Left forelimb (tissue), 1 donor: ENCODE results near the gene LMLN.
"Not testable (repeated sequence)": the region's sequence is repeated elsewhere in the genome, so short reads cannot be mapped to it uniquely, and the experiment has no call there.

Experiments
- DNase-seq: peaks from one replicate; pipeline ENCODE4 v3.0.0-alpha.2; 2018; ENCODE audit warnings: low spot score

LMLN gene

DNA sequence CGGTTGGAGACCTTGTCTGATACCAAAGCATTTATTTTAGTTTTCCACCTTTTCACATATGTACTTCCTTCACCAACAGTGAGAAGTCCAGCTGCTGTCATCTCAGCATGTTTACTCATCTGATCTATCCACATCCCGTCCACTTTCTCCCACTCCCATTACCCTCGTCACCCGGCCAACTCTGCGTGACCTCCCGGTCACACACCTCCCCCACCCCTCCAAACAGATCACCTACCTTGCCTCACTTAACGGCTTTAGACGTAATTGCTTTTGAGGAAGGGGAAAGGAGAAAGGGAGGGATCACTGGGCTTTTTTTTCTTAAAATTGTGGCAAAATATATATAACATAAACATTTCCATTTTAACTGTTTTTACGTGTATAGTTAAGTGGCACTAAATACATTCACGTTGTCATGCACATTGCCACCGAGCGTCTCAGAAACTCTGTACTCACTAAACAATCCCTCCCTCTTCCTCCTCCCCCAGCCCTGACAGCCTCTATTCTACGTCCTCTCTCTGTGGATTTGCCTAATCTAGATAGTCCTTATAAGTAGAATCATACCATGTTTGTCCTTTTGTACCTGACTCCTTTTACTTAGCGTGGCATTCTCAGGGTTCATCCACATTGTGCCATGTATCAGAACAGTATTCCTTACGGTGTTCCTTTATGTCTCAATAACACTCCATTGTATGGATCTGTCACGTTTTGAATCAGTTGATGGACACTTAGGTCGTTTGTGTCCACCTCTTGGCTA is 67.2 kb downstream of the LMLN start:
- no peak for DNase-seq

DNA sequence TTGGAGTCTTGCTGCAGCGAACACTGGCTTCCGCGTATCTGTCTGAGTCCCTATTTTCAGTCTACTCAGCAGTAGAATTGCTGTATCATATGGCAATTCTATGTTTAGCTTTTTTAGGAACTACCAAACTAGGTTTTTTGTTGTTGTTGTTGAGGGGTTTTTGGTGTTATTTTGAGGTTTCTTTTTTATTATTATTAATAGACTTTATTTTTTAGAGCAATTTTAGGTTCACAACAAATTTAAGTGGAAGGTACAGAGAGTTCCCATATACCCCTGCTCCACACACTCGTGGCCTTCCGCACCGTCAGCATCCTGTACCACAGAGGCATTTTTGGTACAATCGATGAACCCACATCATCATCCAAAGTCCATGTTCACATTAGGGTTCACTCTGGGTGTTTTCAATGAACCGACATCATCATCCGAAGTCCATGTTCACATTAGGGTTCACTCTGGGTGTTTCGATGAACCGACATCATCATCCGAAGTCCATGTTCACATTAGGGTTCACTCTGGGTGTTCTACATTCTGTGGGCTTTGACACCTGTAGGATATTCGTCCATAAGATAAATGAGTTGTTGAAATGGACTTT is 67.9 kb downstream of the LMLN start:
- DNase-seq: no peak

DNA sequence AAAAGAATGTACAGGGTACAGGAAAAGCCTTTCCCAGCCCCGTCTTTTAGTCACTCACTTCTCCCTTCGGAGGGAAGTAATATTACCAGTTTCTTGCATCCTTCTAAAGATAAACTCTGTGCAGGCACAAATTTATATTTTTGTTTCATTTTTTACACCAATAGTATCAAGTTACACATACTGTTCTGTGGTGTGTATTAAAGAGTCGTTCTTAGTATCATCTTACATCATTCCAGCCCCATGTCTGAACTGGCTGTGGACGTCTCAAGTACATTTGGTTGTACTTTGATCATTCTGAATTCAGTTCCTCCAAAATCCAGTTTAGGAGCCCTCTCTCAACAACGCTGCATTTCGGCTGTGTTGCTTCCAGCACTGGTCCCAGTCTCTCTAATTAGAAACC is 68.7 kb downstream of the LMLN start:
- DNase-seq: no peak

DNA sequence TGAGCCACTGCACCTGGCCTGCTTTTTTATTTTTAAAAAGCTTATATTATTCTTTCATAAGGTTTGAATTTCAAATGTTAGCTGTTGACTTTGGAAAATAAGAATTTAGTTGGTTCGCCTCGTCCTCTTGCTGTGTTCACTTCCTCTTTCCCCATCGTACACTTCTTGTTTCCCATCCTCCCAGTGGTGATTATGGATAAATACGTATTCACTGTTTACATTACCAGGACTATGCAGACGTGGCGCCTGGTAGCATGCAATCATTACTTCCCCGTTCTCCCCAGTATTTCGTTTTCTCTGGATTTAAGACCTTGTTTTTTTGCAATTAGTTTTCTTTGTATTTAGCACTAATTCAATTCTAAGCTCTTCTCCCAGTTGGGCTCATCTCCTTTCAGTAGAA is 70.1 kb downstream of the LMLN start:
- DNase-seq: no peak

DNA sequence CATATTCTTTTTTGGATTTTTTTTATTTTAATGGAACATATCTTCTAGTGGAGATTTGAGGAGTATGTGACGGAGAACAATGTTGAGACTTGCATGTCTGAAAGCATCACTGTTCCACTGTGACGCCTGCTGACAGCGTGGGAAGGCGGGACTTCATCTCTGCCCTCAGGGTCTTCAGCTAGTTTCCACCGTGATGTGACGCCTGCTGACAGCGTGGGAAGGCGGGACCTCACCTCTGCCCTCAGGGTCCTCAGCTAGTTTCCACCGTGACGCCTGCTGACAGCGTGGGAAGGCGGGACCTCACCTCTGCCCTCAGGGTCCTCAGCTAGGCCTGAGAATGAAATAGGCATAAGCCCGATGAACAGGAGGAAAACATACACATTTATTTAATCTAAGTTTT is 70.7 kb downstream of the LMLN start:
- no peak for DNase-seq

DNA sequence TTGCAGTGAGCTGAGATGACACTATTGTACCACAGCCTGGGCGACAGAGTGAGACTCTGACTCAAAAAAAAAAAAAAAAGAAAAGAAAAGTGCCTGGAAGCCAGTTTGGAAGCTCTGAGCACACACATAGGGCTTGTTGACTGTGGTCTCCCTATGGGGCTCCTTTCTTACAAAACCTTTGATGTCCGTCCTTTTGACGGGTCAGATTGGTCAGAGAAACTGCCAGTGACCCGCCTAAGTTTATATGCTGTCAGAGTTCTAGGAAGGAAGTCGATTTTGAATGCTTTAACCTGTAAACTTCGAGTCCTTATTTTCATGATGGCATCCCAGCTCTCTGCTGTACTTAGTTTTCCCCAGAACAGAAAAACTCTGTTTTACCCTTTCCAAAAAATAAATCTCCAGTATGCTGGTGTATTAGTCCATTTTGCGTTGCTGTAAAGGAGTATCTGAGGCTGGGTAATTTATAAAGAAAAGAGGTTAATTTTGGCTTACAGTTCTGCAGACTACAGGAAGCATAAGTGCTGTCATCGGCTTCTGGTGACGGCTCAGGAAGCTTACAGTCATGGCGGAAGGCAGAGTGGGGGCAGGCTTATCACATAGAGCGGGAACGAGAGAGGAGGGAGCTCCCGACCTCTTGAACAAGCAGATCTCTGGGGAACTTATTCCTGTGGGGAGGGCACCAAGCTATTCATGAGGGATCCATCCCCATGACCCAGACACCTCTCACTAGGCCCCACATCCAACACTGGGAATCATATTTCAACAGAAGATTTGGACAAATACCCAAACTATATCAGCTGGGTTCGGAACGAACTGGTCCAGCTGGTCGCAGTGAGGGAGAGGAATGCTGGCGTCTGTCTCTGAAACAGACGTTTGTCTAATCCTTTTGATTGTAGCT is 72.3 kb downstream of the LMLN start:
- DNase-seq: no peak

DNA sequence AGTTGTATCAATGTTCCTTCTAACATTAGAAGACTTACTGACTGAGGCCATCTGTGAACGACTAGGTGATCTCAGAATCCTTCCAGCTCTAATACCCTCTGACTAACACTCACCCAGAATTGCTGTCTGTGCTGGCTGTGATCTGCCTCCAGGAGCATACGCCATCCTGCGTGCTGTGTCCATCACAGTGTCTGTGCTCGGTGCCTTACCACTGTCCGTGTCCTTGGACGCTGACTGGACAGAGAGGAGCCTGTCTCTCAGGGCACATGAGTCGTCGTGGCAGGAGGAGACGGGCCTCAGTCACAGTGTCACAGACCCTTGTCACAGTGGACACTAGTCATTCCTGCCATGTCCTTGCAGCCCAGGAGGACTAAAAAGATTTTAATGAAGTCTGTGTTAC is 83.1 kb downstream of the LMLN start:
- DNase-seq: no peak

DNA sequence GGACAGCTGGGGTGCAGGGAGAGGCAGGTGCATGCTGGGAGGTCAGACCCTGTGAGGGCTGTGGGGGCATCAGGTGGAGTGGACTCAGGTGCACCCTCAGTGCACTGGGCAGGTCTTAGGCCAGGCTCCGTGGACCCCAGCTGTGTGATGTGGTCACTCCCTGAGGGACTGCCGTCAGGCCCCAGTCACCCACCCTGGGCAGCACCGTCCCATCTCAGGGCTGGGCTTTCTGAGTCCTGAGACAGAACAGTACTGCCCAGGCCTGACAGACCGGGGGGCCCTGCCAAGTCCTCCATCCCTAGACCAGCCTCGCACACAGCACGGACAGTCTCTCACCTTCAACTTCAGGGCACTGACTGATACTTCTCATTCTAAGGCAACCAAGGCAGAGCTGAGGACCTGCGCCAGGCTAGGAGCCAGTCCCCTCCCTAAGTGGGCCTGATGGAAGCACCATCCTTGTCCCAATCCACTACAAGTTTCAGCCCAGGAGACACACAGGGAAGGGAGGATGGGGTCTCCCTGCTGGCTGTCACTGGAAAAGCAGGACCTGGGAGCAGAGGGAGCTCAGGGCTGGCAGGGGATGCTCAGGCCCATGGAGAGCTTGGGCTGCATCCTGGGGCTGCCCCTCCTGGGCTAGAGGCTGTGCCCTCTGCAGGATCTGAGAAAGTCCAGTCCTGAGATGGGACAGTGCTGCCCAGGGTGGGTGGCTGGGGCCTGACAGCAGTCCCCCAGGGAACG is 86.3 kb downstream of the LMLN start:
- no peak for DNase-seq

DNA sequence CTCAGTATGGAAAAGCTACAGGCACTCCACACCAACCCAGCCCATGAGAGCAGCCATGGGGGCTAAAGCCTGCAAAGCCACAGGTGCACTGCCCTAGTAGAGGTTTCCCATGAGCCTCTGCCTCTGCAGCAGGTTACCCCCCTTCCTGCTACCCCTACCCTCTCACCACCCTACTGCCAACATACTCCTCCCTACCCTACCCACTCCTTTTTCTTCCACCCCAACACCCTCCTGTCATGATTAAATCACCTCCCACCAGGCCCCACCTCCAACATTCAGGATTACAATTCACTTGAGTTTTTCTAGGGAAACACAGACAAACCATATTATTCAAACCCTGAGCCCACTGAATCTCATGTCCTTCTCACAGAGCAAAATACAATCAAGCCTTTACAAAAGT is 88.4 kb downstream of the LMLN start:
- no peak for DNase-seq

DNA sequence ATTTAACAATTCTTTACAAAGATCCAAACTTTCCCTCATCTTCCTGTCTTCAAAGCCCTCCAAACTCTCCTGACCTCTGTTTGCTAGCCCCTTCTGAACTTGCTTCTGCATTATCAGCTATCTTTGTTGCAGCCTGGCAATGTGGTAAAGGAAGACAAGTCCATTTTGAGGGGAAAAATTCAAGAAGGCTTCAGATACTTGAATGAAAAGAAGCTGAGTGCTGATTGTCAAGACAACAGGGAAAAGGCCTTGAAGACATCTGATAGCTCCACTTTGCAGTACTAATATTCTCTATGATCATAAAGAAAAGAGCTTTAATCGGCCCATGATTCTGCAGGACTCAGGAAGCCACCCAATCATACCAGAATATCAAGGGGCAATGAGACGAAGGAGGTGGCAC is 91.8 kb downstream of the LMLN start:
- DNase-seq: no peak

DNA sequence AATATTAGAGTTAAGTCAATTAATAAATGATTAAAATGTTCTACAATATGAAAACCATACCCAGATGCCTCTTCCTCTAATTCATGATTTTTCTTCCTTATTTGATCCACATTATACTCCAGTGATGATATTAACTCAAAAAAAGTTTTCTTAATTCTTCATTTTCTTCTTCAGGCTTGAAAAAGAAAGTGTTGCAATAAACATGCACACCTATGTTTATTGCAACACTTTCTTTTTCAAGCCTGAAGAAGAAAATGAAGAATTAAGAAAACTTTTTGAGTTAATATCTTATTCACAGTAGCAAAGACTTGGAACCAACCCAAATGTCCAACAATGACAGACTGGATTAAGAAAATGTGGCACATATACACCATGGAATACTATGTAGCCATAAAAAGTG is 93.4 kb downstream of the LMLN start:
- DNase-seq: not testable (repeated sequence)

DNA sequence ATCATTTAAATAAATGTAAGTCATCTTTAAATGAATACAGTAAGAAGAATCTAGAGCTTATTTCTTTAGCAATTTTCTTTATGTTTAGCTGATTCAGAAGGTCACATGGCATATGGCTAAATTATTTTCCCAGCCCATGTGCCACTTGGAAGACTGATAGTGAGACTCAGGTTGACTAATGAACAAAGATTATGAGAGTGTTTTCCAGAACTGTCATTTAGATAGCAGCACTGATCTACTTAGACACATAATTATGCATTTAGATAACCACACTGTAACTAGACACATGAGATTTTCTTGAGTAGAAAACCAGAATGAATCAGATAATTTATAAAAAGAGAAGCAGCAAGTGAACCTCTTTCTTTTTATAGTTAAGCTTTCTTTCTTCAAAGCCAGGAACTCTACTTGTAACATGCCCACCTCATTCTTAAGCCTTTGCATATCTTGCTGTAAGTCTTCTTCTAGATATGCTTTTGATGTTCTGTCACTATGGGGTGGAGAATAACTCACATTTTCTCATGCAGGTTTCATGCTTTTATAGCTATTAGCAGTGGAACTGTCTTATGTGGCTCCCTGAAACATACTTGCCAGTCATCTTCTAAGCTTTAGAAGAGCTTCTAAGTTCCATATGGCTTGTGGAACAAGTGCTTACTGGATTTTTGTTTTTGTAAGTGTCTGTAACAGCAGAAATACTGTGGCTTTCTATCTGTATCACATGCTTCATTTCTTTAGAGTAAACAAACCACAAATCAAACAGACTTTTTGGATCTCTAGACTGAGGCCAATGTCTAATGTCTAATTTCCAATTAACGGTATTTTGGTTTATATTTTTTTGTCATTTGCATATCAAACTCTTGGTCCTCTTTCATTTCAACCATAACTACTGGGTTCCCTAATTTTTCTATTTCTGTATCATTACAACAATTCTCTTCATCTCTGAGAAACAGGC is 101.4 kb downstream of the LMLN start:
- DNase-seq: no peak

DNA sequence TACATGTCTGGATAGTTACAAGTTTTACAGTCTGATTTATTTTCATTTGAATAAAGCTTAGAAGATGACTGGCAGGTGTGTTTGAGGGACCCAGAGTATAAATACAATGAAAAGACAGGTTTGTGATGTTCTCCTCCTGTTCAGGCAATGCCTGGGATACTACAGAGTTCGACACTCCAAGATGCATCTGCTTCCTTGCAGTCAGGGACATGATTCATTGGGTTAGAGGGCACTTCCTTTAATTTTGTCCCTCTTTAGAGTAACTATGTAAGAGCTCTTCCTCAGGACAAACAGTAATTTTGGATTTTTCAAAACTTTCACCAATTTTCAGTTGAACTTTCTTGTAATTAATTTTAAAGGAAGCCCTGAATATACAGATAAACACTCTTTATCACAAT is 102.0 kb downstream of the LMLN start:
- no peak for DNase-seq

DNA sequence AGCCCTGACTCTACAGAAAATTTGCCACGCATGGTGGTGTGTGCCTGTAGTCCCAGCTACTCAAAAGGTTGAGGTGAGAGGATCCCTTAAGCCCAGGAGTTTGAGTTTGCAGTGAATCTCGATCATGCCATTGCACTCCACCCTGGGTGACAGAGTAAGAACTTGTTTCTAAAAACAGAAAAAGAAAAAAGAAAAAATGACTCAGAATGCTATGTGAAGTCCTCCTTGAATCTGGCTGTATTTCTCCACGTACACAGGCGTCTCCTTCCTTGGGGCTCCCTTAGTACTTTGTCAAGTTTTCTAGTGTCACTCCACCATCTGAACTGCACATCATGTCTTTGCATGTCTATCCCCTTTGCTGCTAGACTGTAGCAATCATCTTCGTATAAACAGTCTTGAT is 104.4 kb downstream of the LMLN start:
- DNase-seq: no peak

DNA sequence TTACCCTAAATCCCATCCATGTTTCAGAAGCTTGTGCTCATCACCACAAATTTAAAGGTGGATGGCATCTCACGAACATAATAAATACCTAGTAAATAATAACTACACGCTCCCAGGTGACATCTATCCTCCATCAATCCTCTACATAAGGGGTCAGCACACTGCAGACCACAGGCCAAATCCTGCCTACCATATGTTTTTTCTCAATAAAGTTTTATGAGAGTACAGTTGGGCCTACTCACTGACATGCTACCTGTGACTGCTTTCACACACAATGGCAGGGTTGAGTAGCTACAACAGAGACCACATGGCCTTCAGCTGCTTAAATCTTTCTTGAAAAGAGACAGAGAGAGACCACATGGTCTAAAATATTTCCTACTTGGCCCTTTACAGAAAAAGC is 105.9 kb downstream of the LMLN start:
- DNase-seq: no peak

DNA sequence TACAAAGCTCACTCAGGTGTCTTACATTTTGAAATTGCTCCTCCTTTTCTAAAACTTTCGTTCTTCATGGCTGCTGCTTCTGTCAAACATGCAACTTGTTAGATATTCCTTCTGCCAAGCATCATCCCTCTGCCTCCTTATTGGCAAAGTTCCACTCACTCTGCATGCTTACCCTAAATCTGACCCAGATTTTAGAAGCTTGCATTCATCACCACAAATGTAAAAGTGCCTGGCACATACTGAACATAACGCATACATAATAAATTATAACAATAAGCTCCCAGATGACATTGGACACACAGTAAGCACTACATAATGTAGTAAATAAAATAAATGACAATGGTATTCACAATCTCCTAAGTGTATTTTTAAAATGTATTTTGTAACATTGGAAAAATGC is 107.4 kb downstream of the LMLN start:
- no peak for DNase-seq

DNA sequence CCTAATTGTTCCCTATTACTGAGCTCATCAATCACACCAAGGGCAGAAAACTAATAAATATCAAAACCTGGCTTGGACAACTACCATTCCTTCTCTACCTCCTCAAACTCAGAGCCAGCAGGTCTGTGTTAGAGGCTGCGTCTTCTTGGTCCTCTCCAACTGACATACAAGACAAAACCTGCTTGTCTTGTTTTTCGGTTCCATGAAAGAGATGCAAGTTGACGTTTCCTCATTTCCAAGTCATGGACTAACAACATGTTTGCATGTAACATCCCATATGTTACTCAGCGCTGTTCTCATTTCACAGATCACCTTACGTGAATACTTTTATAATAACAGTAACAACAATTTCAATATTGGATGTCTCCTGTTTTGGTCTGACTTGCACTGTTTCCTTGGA is 110.9 kb downstream of the LMLN start:
- no peak for DNase-seq

DNA sequence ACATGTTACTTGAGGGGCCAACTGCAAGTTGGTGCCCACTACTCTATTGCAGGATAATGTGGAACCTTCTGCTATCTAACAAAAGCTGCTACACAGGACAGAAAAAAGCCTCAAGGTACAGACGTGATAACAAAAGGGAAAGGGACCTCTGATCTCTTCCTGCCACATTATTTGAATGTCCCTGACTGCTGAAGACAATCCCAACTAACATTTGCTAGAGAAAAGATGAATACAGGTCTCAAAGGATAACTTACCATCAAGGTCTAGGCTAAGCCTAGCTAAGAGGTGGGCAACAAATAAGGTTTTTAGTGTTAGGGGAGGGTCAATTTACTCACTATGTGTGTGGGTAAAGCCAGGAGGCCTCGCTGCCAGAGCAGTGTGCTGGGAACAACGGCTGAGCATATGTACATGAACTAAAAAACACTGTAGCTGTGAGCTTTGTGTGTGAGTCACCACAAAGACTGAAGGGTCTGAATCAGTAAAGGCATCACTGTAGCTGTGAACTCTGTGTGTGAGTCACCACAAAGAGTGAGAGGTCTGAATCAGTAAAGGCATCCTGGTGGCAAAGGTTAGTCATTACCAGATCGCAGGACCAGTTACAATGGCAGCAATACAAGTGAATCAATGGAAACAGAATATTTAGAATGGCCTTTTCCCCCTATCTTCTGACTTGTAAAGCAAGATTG is 111.7 kb downstream of the LMLN start:
- no peak for DNase-seq

DNA sequence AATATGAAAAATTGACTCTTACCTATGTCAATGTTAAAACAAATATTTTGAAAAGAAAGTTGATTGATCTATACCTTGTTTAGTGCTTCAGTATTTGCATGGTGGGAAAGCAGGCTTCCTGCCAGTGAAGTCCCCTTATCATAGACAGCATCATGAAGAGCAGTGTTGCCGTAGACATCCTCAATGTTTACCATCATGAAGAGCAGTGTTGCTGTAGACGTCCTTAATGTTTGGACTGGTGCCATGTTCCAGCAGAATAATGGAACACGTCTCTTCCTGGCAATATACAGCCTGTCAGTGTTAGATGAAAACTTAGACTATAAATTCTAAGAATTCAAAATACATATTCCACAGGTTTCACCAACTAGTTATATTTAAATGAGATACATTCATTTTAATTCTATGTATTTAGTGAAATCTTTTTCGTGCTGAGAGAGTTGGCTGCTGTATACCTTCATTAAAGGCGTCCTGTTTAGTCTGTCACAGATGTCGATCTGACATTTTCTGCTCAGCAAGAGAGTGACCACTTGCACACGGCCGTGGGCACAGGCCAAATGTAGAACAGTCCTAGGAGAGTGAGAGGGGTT is 116.8 kb downstream of the LMLN start:
- no peak for DNase-seq
